Activated naive CD8-positive, alpha-beta T cell treated with anti-CD3 and anti-CD28 coated beads, Interleukin-2, amount 10 ng/mL, durations not matched to agents 7 days and 5 days (primary cell): ENCODE data around the gene LUC7L2. TPM values are rescaled to one million over a fixed set of nuclear protein-coding genes. Genes with fewer than 3 reads are reported as not detected.

ENCODE experiments used
- ATAC-seq: fragments of 150-1000 bp; cut with Tn5 transposase; one replicate; pipeline ENCODE4 v1.10.0; 2021; ENCODE audit warnings: low read depth, moderate library complexity
- POLR2A ChIA-PET: fragments of 350-600 bp; sonication (Branson Sonifier 250); formaldehyde crosslinking; loops from one replicate; lab custom pipeline; 2021; ENCODE audit warnings: antibody characterized with exemption; lab: Charles Lee
- DNase-seq: peaks from one replicate; pipeline ENCODE4 v3.0.0; 2021
- H3K27ac Mint-ChIP-seq: one replicate; pipeline ENCODE4 v1.8.0; 2022; ENCODE audit warnings: mild to moderate bottlenecking, mixed read lengths
- H3K27me3 Mint-ChIP-seq: one replicate; pipeline ENCODE4 v1.8.0; 2022; ENCODE audit warnings: mild to moderate bottlenecking, moderate library complexity, mixed read lengths
- H3K36me3 Mint-ChIP-seq: one replicate; pipeline ENCODE4 v1.8.0; 2021; ENCODE audit warnings: mild to moderate bottlenecking, mixed read lengths
- H3K4me1 Mint-ChIP-seq: one replicate; pipeline ENCODE4 v1.8.0; 2021; ENCODE audit warnings: mixed read lengths
- H3K4me3 Mint-ChIP-seq: one replicate; pipeline ENCODE4 v1.8.0; 2022; ENCODE audit warnings: mild to moderate bottlenecking, moderate library complexity, mixed read lengths
- H3K9me3 Mint-ChIP-seq: one replicate; pipeline ENCODE4 v1.8.0; 2021; ENCODE audit warnings: mixed read lengths
- total RNA-seq, 2 experiments: library from RNA; stranded (reverse); gene quantifications; one replicate each; pipeline ENCODE4 v1.2.3, GENCODE V29; 2021

LUC7L2 gene
- total RNA-seq, 2 experiments from 2014 or later, result 138 TPM

- Mint-ChIP-seq H3K27me3 (no peaks in the 10 kb centered on the region), H3K27ac (peak overlapping the region; percentile 100), H3K4me1 (peaks cover 29% of the 10 kb centered on the region), H3K4me3 (peak overlapping the region; percentile 96), H3K36me3 (peaks cover 13% of the 10 kb centered on the region), H3K9me3 (no peaks in the 10 kb centered on the region)
- ATAC-seq (peak; percentile 77), DNase-seq (peak; percentile 96)
- POLR2A ChIA-PET, result interaction anchor here (0.6 to 2.9 kb wide), 20 partner anchors 9 to 703 kb away, joined by 3 to 33 read pairs (median 4); partner anchors contain the start of genes FMC1, PARP12 and UBN2
These were observed 685 bp downstream of the LUC7L2 start for GRCh38 chr7:139360210-139360947.

- H3K4me1 Mint-ChIP-seq, result peaks cover 27% of the 10 kb centered on the region
- peak overlapping the region; percentile 100 for H3K27ac Mint-ChIP-seq
- no peaks in the 10 kb centered on the region for H3K9me3 Mint-ChIP-seq
- peaks cover 12% of the 10 kb centered on the region for H3K36me3 Mint-ChIP-seq
- peak overlapping the region; percentile 96 for H3K4me3 Mint-ChIP-seq
- H3K27me3 Mint-ChIP-seq, result no peaks in the 10 kb centered on the region
- ATAC-seq (no peak), DNase-seq (no peak)
- POLR2A ChIA-PET, result interaction anchor here (0.6 to 2.9 kb wide), 7 partner anchors 9 to 266 kb away, joined by 3 to 33 read pairs (median 10); partner anchors contain the start of gene FMC1
These were observed 1.2 kb downstream of the LUC7L2 start for GRCh38 chr7:139360948-139361307.

- DNase-seq (no peak), ATAC-seq (no peak)
- H3K4me3 Mint-ChIP-seq, result peak overlapping the region; percentile 96
- H3K27me3 Mint-ChIP-seq, result no peaks in the 10 kb centered on the region
- peaks cover 12% of the 10 kb centered on the region for H3K36me3 Mint-ChIP-seq
- POLR2A ChIA-PET, result no interaction called here
- peaks cover 28% of the 10 kb centered on the region for H3K4me1 Mint-ChIP-seq
- H3K27ac Mint-ChIP-seq, result peak overlapping the region; percentile 100
- no peaks in the 10 kb centered on the region for H3K9me3 Mint-ChIP-seq
These were observed 1.8 kb downstream of the LUC7L2 start for GRCh38 chr7:139361523-139361922.

GRCh38 chr7:139362302-139362701 is 2.6 kb downstream of the LUC7L2 start:
- H3K27ac Mint-ChIP-seq, result no peak overlapping the region
- H3K27me3 Mint-ChIP-seq, result no peaks in the 10 kb centered on the region
- H3K4me3 Mint-ChIP-seq, result peak overlapping the region; percentile 54
- no peaks in the 10 kb centered on the region for H3K9me3 Mint-ChIP-seq
- POLR2A ChIA-PET, result no interaction called here
- H3K4me1 Mint-ChIP-seq, result peaks cover 28% of the 10 kb centered on the region
- H3K36me3 Mint-ChIP-seq, result peaks cover 12% of the 10 kb centered on the region
- ATAC-seq, result no peak
- no peak for DNase-seq

- Mint-ChIP-seq H3K4me1 (peaks cover 34% of the 10 kb centered on the region), H3K27me3 (no peaks in the 10 kb centered on the region), H3K27ac (no peak overlapping the region), H3K4me3 (peak overlapping the region; percentile 52), H3K9me3 (no peaks in the 10 kb centered on the region), H3K36me3 (peaks cover 17% of the 10 kb centered on the region)
- no peak for ATAC-seq
- no peak for DNase-seq
- POLR2A ChIA-PET, result no interaction called here
These were observed 3.3 kb downstream of the LUC7L2 start for GRCh38 chr7:139362981-139363380.

- Mint-ChIP-seq H3K27ac (peak overlapping the region; percentile 22), H3K36me3 (peaks cover 22% of the 10 kb centered on the region), H3K27me3 (no peaks in the 10 kb centered on the region), H3K9me3 (no peaks in the 10 kb centered on the region), H3K4me3 (no peak overlapping the region), H3K4me1 (peaks cover 47% of the 10 kb centered on the region)
- DNase-seq (no peak), ATAC-seq (no peak)
- POLR2A ChIA-PET, result no interaction called here
These were observed 5.6 kb downstream of the LUC7L2 start for GRCh38 chr7:139365336-139365735.

GRCh38 chr7:139366400-139366799 is 6.7 kb downstream of the LUC7L2 start:
- peaks cover 52% of the 10 kb centered on the region for H3K4me1 Mint-ChIP-seq
- no peaks in the 10 kb centered on the region for H3K27me3 Mint-ChIP-seq
- H3K4me3 Mint-ChIP-seq, result no peak overlapping the region
- no peak for DNase-seq
- no peaks in the 10 kb centered on the region for H3K9me3 Mint-ChIP-seq
- H3K27ac Mint-ChIP-seq, result no peak overlapping the region
- POLR2A ChIA-PET, result no interaction called here
- peaks cover 22% of the 10 kb centered on the region for H3K36me3 Mint-ChIP-seq
- no peak for ATAC-seq

GRCh38 chr7:139367438-139368155 is 7.9 kb downstream of the LUC7L2 start:
- Mint-ChIP-seq H3K4me3 (no peak overlapping the region), H3K27ac (peak overlapping the region; percentile 28), H3K9me3 (no peaks in the 10 kb centered on the region), H3K36me3 (peaks cover 20% of the 10 kb centered on the region), H3K27me3 (no peaks in the 10 kb centered on the region), H3K4me1 (peaks cover 45% of the 10 kb centered on the region)
- POLR2A ChIA-PET, result no interaction called here
- ATAC-seq, result no peak
- no peak for DNase-seq

- Mint-ChIP-seq H3K27ac (no peak overlapping the region), H3K36me3 (peaks cover 16% of the 10 kb centered on the region), H3K9me3 (no peaks in the 10 kb centered on the region), H3K4me1 (peaks cover 36% of the 10 kb centered on the region), H3K27me3 (no peaks in the 10 kb centered on the region), H3K4me3 (no peak overlapping the region)
- ATAC-seq, result no peak
- POLR2A ChIA-PET, result interaction anchor here (2.8 kb wide), 1 partner anchor 10 kb away, joined by 18 read pairs; the partner anchor contains the start of gene LUC7L2
- DNase-seq, result no peak
These were observed 10.7 kb downstream of the LUC7L2 start for GRCh38 chr7:139370301-139370942.

- POLR2A ChIA-PET, result interaction anchor here (2.8 kb wide), 1 partner anchor 11 kb away, joined by 18 read pairs; the partner anchor contains the start of gene LUC7L2
- DNase-seq, result no peak
- Mint-ChIP-seq H3K27ac (no peak overlapping the region), H3K4me3 (no peak overlapping the region), H3K27me3 (no peaks in the 10 kb centered on the region), H3K9me3 (no peaks in the 10 kb centered on the region), H3K36me3 (peaks cover 13% of the 10 kb centered on the region), H3K4me1 (peaks cover 35% of the 10 kb centered on the region)
- no peak for ATAC-seq
These were observed 11.2 kb downstream of the LUC7L2 start for GRCh38 chr7:139370943-139371313.

GRCh38 chr7:139374246-139374645 is 14.6 kb downstream of the LUC7L2 start:
- peaks cover 24% of the 10 kb centered on the region for H3K4me1 Mint-ChIP-seq
- no peak overlapping the region for H3K4me3 Mint-ChIP-seq
- no peaks in the 10 kb centered on the region for H3K27me3 Mint-ChIP-seq
- no peak for ATAC-seq
- POLR2A ChIA-PET, result interaction anchor here (1.4 kb wide), 1 partner anchor 15 kb away, joined by 7 read pairs; the partner anchor contains the start of gene LUC7L2
- no peaks in the 10 kb centered on the region for H3K9me3 Mint-ChIP-seq
- peaks cover 8% of the 10 kb centered on the region for H3K36me3 Mint-ChIP-seq
- DNase-seq, result no peak
- no peak overlapping the region for H3K27ac Mint-ChIP-seq

- POLR2A ChIA-PET, result no interaction called here
- H3K27me3 Mint-ChIP-seq, result no peaks in the 10 kb centered on the region
These were observed 22.7 kb downstream of the LUC7L2 start for GRCh38 chr7:139382439-139382838.

GRCh38 chr7:139384611-139385010 is 24.9 kb downstream of the LUC7L2 start:
- POLR2A ChIA-PET, result no interaction called here
- Mint-ChIP-seq H3K27ac (no peak overlapping the region), H3K4me1 (peaks cover 6% of the 10 kb centered on the region), H3K9me3 (no peaks in the 10 kb centered on the region), H3K4me3 (no peak overlapping the region), H3K27me3 (no peaks in the 10 kb centered on the region), H3K36me3 (peaks cover 29% of the 10 kb centered on the region)
- DNase-seq, result no peak
- no peak for ATAC-seq

More at GRCh38 chr7:139382439-139382838, 22.7 kb downstream of the LUC7L2 start:
- no peak for DNase-seq
- peaks cover 14% of the 10 kb centered on the region for H3K36me3 Mint-ChIP-seq
- H3K4me3 Mint-ChIP-seq, result no peak overlapping the region
- no peak for ATAC-seq
- H3K27ac Mint-ChIP-seq, result no peak overlapping the region
- no peaks in the 10 kb centered on the region for H3K9me3 Mint-ChIP-seq
- no peaks in the 10 kb centered on the region for H3K4me1 Mint-ChIP-seq
